HG03097 (cell line): ENCODE measurements around the gene DCC.

ENCODE experiments used
- ATAC-seq: cut with Tn5 transposase; IDR thresholded peaks from one replicate; pipeline ENCODE4 v1.9.1; 2021; ENCODE audit not compliant: unreplicated experiment, low FRiP score

Gene DCC

GRCh38 chr18:52869942-52870907, 530.2 kb downstream of the DCC start:
- ATAC-seq: no peak

GRCh38 chr18:52874774-52875173, 534.8 kb downstream of the DCC start:
- no peak for ATAC-seq

- no peak for ATAC-seq
These were observed 535.7 kb downstream of the DCC start for GRCh38 chr18:52875725-52876124.

GRCh38 chr18:52888014-52888413, 548.0 kb downstream of the DCC start:
- no peak for ATAC-seq

GRCh38 chr18:52894801-52895200, 554.8 kb downstream of the DCC start:
- ATAC-seq: no peak

GRCh38 chr18:52897611-52898484, 557.9 kb downstream of the DCC start:
- no peak for ATAC-seq

- ATAC-seq: no peak
These were observed 558.6 kb downstream of the DCC start for GRCh38 chr18:52898485-52899058.

GRCh38 chr18:52902188-52902587, 562.2 kb downstream of the DCC start:
- no peak for ATAC-seq

- ATAC-seq: no peak
These were observed 563.9 kb downstream of the DCC start for GRCh38 chr18:52903857-52904256.

- ATAC-seq: no peak
These were observed 567.7 kb downstream of the DCC start for GRCh38 chr18:52907543-52908308.

- ATAC-seq: no peak
These were observed 574.2 kb downstream of the DCC start for GRCh38 chr18:52914148-52914547.

- no peak for ATAC-seq
These were observed 580.7 kb downstream of the DCC start for GRCh38 chr18:52920665-52921064.

- no peak for ATAC-seq
These were observed 593.4 kb downstream of the DCC start for GRCh38 chr18:52933356-52933755.

GRCh38 chr18:52936931-52937330, 596.9 kb downstream of the DCC start:
- ATAC-seq: no peak

GRCh38 chr18:52937840-52938239, 597.8 kb downstream of the DCC start:
- ATAC-seq: no peak

GRCh38 chr18:52945552-52945951, 605.6 kb downstream of the DCC start:
- ATAC-seq: no peak

- no peak for ATAC-seq
These were observed 609.0 kb downstream of the DCC start for GRCh38 chr18:52948868-52949444.

- ATAC-seq: no peak
These were observed 610.2 kb downstream of the DCC start for GRCh38 chr18:52950155-52950554.

GRCh38 chr18:52953387-52953786, 613.4 kb downstream of the DCC start:
- no peak for ATAC-seq

- ATAC-seq: no peak
These were observed 623.5 kb downstream of the DCC start for GRCh38 chr18:52963481-52963880.
